Upper lobe of right lung (tissue), 1 donor: Measurements from ENCODE around the gene PALM2AKAP2. TPM values are rescaled to one million over a fixed set of nuclear protein-coding genes. Genes with fewer than 3 reads are reported as not detected.

ENCODE experiments used
- ATAC-seq: fragments of 200-7000 bp; cut with Tn5 transposase; one replicate; pipeline ENCODE4 v1.9.1; 2020; ENCODE audit warnings: mild to moderate bottlenecking, moderate library complexity
- DNase-seq: peaks from one replicate; pipeline ENCODE4 v3.0.0-alpha.2; 2020
- H3K27ac ChIP-seq: fragments of 200-600 bp; one replicate; pipeline ENCODE4 v1.8.0; 2022
- H3K27me3 ChIP-seq: fragments of 200-600 bp; one replicate; pipeline ENCODE4 v1.8.0; 2022; ENCODE audit warnings: mild to moderate bottlenecking
- H3K36me3 ChIP-seq: fragments of 200-600 bp; one replicate; pipeline ENCODE4 v1.8.0; 2022
- H3K4me1 ChIP-seq: fragments of 200-600 bp; one replicate; pipeline ENCODE4 v1.8.0; 2022
- H3K4me3 ChIP-seq: fragments of 200-600 bp; one replicate; pipeline ENCODE4 v1.8.0; 2022; ENCODE audit warnings: mild to moderate bottlenecking
- H3K9me3 ChIP-seq: fragments of 200-600 bp; one replicate; pipeline ENCODE4 v1.8.0; 2022
- intact Hi-C: fragments of 100-400 bp; cut with DNase I; formaldehyde crosslinking; loops from one replicate; pipeline ENCODE4 v1.11.0; 2022
- total RNA-seq: library from RNA; stranded (reverse); fragmentation: NEBNext Ultra II Directional; extraction: Animal tissue kit (Norgen Biotek cat#: 25700); gene quantifications from one replicate; pipeline ENCODE4 v1.2.1, GENCODE V29; 2021
- TF ChIP-seq, protein P1 (sequence below): fragments of 200-600 bp; IDR thresholded peaks from one replicate; pipeline ENCODE4 v1.8.0; 2022; ENCODE audit warnings: antibody characterized with exemption
- donor health status: DM: no; HTN: yes; CAD: no; lungs with severe emphysema.

Gene PALM2AKAP2
- total RNA-seq, 1 donor from 2014 or later, result 52.4 TPM

DNA sequence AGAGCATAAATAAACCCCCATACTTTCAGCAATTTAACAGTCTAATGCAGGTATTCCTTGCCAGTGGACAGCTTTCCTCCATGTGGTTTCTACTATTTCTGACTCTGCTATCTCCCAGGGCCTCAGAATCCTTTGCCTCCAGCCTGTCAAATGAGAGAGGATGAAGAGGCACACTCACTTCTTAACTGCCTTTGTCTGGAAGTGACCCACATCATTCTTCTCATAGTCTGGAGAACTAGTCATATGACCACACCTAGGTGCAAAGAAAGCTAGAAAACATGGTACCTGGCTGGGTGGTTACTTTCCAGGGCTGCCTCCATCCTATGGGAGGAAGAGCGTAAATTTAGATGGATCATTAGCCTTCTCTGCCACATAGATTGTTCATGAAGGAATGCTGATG, 22.5 kb downstream of the PALM2AKAP2 start:
- TF ChIP-seq, protein P1, sequence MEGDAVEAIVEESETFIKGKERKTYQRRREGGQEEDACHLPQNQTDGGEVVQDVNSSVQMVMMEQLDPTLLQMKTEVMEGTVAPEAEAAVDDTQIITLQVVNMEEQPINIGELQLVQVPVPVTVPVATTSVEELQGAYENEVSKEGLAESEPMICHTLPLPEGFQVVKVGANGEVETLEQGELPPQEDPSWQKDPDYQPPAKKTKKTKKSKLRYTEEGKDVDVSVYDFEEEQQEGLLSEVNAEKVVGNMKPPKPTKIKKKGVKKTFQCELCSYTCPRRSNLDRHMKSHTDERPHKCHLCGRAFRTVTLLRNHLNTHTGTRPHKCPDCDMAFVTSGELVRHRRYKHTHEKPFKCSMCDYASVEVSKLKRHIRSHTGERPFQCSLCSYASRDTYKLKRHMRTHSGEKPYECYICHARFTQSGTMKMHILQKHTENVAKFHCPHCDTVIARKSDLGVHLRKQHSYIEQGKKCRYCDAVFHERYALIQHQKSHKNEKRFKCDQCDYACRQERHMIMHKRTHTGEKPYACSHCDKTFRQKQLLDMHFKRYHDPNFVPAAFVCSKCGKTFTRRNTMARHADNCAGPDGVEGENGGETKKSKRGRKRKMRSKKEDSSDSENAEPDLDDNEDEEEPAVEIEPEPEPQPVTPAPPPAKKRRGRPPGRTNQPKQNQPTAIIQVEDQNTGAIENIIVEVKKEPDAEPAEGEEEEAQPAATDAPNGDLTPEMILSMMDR, result no peak
- H3K27ac ChIP-seq, result no peak overlapping the region
- no peaks in the 10 kb centered on the region for H3K4me1 ChIP-seq

DNA sequence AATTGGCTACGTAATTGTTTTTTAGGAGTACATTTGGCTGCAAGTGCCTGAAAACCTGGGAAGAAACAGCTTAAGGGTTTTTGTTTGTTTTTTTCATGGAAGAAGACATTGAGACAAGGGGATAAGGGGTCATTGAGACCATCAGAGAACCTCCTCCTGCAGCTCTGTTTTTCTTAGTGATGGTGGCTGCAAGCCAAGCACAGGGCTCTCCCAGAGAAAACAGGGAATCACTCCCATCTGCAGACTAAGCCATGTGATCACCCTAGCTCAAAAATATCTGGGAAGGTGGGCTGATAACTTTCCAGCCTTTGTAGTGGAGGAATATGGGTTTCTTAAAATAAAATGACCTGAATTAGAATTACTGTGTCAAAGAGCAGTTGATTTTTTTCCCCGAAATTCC, 25.1 kb downstream of the PALM2AKAP2 start:
- no peak overlapping the region for H3K4me3 ChIP-seq
- no peak overlapping the region for H3K27ac ChIP-seq
- H3K4me1 ChIP-seq, result no peaks in the 10 kb centered on the region
- no peaks in the 10 kb centered on the region for H3K27me3 ChIP-seq
- ATAC-seq, result no peak
- no peak for DNase-seq
- intact Hi-C loops, result no loop called here
- no peaks in the 10 kb centered on the region for H3K9me3 ChIP-seq
- H3K36me3 ChIP-seq, result no peaks in the 10 kb centered on the region
- TF ChIP-seq, protein P1, result no peak

More for the DNA sequence above, 22.5 kb downstream of the PALM2AKAP2 start:
- Histone ChIP-seq H3K9me3 (no peaks in the 10 kb centered on the region), H3K27me3 (no peaks in the 10 kb centered on the region), H3K36me3 (no peaks in the 10 kb centered on the region), H3K4me3 (no peak overlapping the region)
- DNase-seq, result no peak
- ATAC-seq, result no peak
- intact Hi-C loops, result no loop called here

DNA sequence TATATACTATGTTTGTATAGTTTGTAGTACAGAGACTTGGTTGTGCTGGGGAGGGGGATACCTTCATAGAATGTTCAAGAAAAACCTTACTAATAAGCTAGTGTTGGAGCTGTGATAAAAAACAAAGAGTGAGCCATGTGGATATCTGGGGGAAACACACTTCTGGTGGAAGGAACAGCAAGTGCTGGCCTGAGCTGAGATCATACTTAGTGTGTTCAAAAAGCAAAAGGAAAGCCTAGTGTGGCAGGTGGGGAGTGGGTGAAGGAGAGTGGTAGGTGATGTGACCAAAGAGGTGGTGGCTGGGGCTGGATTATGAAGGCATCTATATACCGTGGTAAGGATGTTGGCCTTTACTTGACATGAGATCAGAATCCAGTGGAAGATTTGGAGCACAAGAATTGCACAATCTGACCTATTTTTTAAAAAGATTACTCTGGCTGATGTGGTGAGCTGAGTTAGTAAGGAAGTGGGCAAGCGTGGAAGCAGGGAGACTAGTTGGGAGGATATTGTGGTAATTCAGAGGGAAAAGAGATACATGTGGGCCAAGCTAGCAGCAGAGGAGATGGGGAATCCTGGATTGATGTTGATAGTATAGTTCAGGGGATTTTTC, 26.6 kb downstream of the PALM2AKAP2 start:
- DNase-seq, result no peak
- intact Hi-C loops, result no loop called here
- Histone ChIP-seq H3K9me3 (no peaks in the 10 kb centered on the region), H3K4me1 (no peaks in the 10 kb centered on the region), H3K36me3 (no peaks in the 10 kb centered on the region), H3K4me3 (no peak overlapping the region), H3K27ac (no peak overlapping the region), H3K27me3 (no peaks in the 10 kb centered on the region)
- TF ChIP-seq, protein P1, result no peak
- no peak for ATAC-seq

DNA sequence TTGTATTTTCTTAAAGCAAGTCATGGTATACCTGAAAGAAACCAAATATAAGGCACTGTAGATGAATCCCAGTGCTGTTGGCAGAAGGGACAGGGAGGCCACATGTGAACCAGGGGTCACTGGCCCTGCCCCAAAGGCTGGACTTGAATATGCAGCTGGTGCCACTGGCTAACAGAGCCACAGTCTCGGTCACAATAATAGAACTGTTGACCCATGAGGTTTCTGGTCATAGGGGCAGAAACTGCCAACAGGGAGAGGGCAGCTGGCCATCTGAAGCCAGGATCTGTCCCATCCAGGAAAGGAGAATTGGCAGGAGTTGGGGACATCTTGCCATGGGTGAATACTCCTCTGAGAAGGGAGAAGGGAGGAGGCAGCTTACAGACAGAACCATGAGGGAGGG, 31.9 kb downstream of the PALM2AKAP2 start:
- TF ChIP-seq, protein P1, result no peak
- intact Hi-C loops, result loop anchor here (10.0 kb wide), 1 partner anchor 237 kb away; no protein-coding TSS in a partner anchor
- DNase-seq (no peak), ATAC-seq (no peak)
- Histone ChIP-seq H3K4me3 (no peak overlapping the region), H3K36me3 (no peaks in the 10 kb centered on the region), H3K27ac (no peak overlapping the region), H3K9me3 (no peaks in the 10 kb centered on the region), H3K4me1 (no peaks in the 10 kb centered on the region), H3K27me3 (no peaks in the 10 kb centered on the region)

DNA sequence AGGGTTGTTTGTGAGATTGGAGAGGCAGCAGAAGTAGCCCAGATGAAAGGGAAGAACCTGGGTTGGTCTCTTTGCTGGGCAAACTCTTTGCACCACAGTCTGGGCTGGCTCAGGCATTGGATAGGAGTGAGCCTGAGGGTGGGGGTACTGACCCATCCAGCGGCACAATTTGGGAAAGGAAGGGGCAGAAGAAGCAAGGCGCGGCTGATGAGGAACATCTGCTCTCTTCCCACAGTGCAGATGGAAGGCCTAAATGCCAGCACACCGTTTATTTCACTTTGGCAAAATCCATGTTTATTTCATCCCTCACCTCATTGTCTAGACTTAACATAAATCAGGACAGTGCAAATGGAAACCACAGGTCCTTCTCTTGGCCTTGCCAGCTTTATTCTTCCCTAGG, 32.3 kb downstream of the PALM2AKAP2 start:
- no peaks in the 10 kb centered on the region for H3K36me3 ChIP-seq
- no peak overlapping the region for H3K4me3 ChIP-seq
- no peaks in the 10 kb centered on the region for H3K4me1 ChIP-seq
- DNase-seq, result no peak
- H3K27me3 ChIP-seq, result no peaks in the 10 kb centered on the region
- peak; percentile 28 for ATAC-seq
- intact Hi-C loops, result loop anchor here (10.0 kb wide), 1 partner anchor 238 kb away; no protein-coding TSS in a partner anchor
- no peak overlapping the region for H3K27ac ChIP-seq
- no peaks in the 10 kb centered on the region for H3K9me3 ChIP-seq
- TF ChIP-seq, protein P1, result no peak
